ENCODE measurements around the gene TOB2.

DNA sequence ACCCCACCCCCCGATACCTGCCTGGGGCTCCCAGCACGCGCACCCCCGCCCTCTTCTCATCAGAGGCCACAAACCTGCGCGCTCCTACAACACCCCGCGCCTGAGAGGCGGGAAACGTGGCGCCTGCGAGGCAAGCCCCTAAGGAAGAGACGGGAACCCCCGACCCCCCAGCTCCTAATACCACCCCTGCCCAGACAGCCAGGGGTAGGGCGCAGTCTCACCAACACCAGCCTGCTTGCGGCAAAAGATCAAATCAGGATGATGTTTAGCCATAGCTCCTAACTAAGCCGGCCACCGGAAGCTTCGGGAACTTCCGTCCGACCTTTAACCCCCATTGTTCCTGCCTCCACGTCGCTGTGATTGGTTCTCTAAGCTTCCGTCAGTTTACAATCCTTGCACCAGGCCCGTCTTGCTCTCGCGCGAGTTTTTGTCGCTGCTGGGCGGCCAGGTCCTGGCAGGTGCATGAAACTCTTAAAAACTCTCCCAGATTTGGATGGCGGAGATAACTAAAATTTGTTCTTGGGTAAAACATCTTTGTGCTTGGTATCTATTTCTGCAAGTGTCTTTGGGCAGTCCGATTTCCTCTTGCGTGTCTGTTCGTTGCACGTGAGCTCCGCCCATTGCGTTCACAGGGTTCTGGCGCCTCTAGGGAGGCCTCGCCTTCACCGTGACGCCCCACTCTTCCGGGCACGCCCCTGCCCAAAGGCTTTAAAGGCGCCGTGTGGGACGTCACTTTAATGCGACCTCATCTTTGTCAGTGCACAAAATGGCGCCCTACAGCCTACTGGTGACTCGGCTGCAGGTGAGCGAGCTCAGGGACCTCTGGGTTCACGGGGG is 22.0 kb upstream of the TOB2 start, which contains the start of the genes ACO2 and PHF5A:
- peak; percentile 61; the same call in 1 of the 2 replicates for TF ChIP-seq POLR2A (IDR thresholded peaks at IDR 0.05; ENCODE audit: low read depth, low read length)
- 0 out of 2 replicates have a peak, but pooled peaks have one; percentile 2 for TF ChIP-seq SPI1 (IDR thresholded peaks at IDR 0.05; ENCODE audit: low read depth, low read length)
- peak; percentile 77 for TF ChIP-seq POLR2AphosphoS5 (IDR thresholded peaks at IDR 0.05; ENCODE audit: low read depth, low read length)
- peak; percentile 50; the same call in 1 of the 2 replicates for TF ChIP-seq POU2F2 (IDR thresholded peaks at IDR 0.05; ENCODE audit: low read depth, low read length)
- TF ChIP-seq TAF1 (IDR thresholded peaks at IDR 0.05; ENCODE audit: low read depth, low read length) = peak; percentile 95

Data from GM12891 (cell line).